Keratinocyte (primary cell): ENCODE results near the gene PPP2R5C. TPM values are rescaled to one million over a fixed set of nuclear protein-coding genes. Genes with fewer than 3 reads are reported as not detected.
A peak's percentile ranks its signal among the peaks of the same experiment; 100 is the strongest.

Experiments used
- DNase-seq: peaks from one replicate; pipeline ENCODE4 v3.0.0-alpha.2; 2011; ENCODE audit warnings: low read depth, missing footprints, low spot score
- FAIRE-seq: peaks from 2 replicates; lab custom pipeline; 2011; peaks lifted over from hg19 to GRCh38; lab: Jason Lieb, UNC
- H2AFZ ChIP-seq: 2 replicates; pipeline ENCODE4 v1.6.0; 2012; ENCODE audit warnings: low read length, control low read depth, inconsistent platforms; ENCODE audit not compliant: control insufficient read depth
- H3K27ac ChIP-seq: 2 replicates; pipeline ENCODE4 v1.5.1; 2011; ENCODE audit warnings: low read length; ENCODE audit not compliant: control insufficient read depth, insufficient read depth
- H3K27me3 ChIP-seq: 3 replicates; pipeline ENCODE4 v1.6.0; 2011; ENCODE audit warnings: low read length; ENCODE audit not compliant: control insufficient read depth, insufficient read depth; ENCODE audit errors: extremely low read depth
- H3K36me3 ChIP-seq, 2 experiments: 2 replicates in 1 of 2; 3 replicates in 1 of 2; pipeline ENCODE4 v1.5.1; 2011; ENCODE audit warnings: low read length in 2 of 2, mild to moderate bottlenecking in 1 of 2; ENCODE audit not compliant: control insufficient read depth in 2 of 2, insufficient read depth in 2 of 2; ENCODE audit errors: extremely low read depth in 1 of 2
- H3K4me1 ChIP-seq: 3 replicates; pipeline ENCODE4 v1.5.1; 2011; ENCODE audit warnings: low read length; ENCODE audit not compliant: control insufficient read depth, insufficient read depth; ENCODE audit errors: extremely low read depth
- H3K4me2 ChIP-seq: 3 replicates; pipeline ENCODE4 v1.6.0; 2011; ENCODE audit warnings: low read depth, low read length; ENCODE audit not compliant: control insufficient read depth, insufficient read depth; ENCODE audit errors: extremely low read depth
- H3K4me3 ChIP-seq, 3 experiments: fragments of 200-600 bp in 1 of 3; sonication (generic) in 1 of 3; 2 replicates in 2 of 3; 3 replicates in 1 of 3; pipeline ENCODE4 v1.5.1; 2011 to 2016; ENCODE audit warnings: low read length in 3 of 3, mild to moderate bottlenecking in 3 of 3, control low read depth in 2 of 3, inconsistent platforms in 1 of 3, low read depth in 1 of 3, mixed read lengths in 1 of 3, mixed run types in 1 of 3, moderate library complexity in 1 of 3; ENCODE audit not compliant: control insufficient read depth in 2 of 3, insufficient read depth in 2 of 3; ENCODE audit errors: extremely low read depth in 1 of 3
- H3K79me2 ChIP-seq: 2 replicates; pipeline ENCODE4 v1.6.0; 2012; ENCODE audit warnings: low read length; ENCODE audit not compliant: control insufficient read depth, insufficient read depth
- H3K9ac ChIP-seq: 3 replicates; pipeline ENCODE4 v1.6.0; 2011; ENCODE audit warnings: low read length; ENCODE audit not compliant: control insufficient read depth, insufficient read depth; ENCODE audit errors: extremely low read depth
- H3K9me1 ChIP-seq: 3 replicates; pipeline ENCODE4 v1.6.0; 2011; ENCODE audit warnings: low read length; ENCODE audit not compliant: control insufficient read depth, insufficient read depth; ENCODE audit errors: extremely low read depth
- H3K9me3 ChIP-seq: 2 replicates; pipeline ENCODE4 v1.5.1; 2012; ENCODE audit warnings: low read depth, low read length; ENCODE audit not compliant: control insufficient read depth
- H4K20me1 ChIP-seq: 3 replicates; pipeline ENCODE4 v1.6.0; 2011; ENCODE audit warnings: low read length; ENCODE audit not compliant: control insufficient read depth, insufficient read depth; ENCODE audit errors: extremely low read depth
- CTCF ChIP-seq, 3 experiments: IDR thresholded peaks in 1 of 3; conservative IDR thresholded peaks in 1 of 3; optimal IDR thresholded peaks in 1 of 3; 2 replicates in 2 of 3; 3 replicates in 1 of 3; pipeline versions ENCODE3 to v1.5.1; 2011; ENCODE audit warnings: low read length in 3 of 3, mild to moderate bottlenecking in 3 of 3, moderate library complexity in 2 of 3, control low read depth in 1 of 3, inconsistent platforms in 1 of 3; ENCODE audit not compliant: insufficient read depth in 2 of 3; ENCODE audit errors: extremely low read depth in 1 of 3
- EZH2 ChIP-seq: IDR thresholded peaks from one replicate; pipeline ENCODE4 v1.6.1; 2012; ENCODE audit warnings: inconsistent platforms, mild to moderate bottlenecking, low read length, moderate library complexity
- dilution Hi-C: fragments of 300-500 bp; cut with MboI; formaldehyde crosslinking; loops from one replicate; pipeline ENCODE4 v1.7.0; 2020; ENCODE audit warnings: low sequenced_read_pairs; ENCODE audit not compliant: extremely low pct_ligation_motif_present
- polyA plus RNA-seq, 5 experiments: library from polyadenylated mRNA; depleted of rRNA in 3 of 5; stranded (reverse) in 3 of 5; stranded (forward) in 1 of 5; unstranded in 1 of 5; fragments of >200 nt; gene quantifications; 1 replicate in 1 of 5; 2 replicates in 3 of 5; 3 replicates in 1 of 5; pipeline versions ENCODE4 v1.2.1 to v1.2.3, GENCODE V29; 2011 to 2012; ENCODE audit warnings: missing spikeins in 2 of 5, low read depth in 1 of 5, low replicate concordance in 1 of 5

Gene PPP2R5C
- polyA plus RNA-seq, 1 donor (not counting 4 experiments of a cell fraction or from before 2014, with no cell fraction given): 105 TPM

GRCh38 chr14:101808020-101808641, 46.6 kb downstream of the PPP2R5C start:
- Histone ChIP-seq H4K20me1 (no peaks in the 10 kb centered on the region), H3K4me1 (peaks cover 29% of the 10 kb centered on the region), H3K27me3 (no peaks in the 10 kb centered on the region), H3K9ac (no peak overlapping the region), H3K79me2 (peaks cover 28% of the 10 kb centered on the region), H3K36me3 (peaks cover 0 to under 1% of the 10 kb centered on the region in 2 experiments), H3K9me3 (no peaks in the 10 kb centered on the region), H3K27ac (no peak overlapping the region), H2AFZ (no peak overlapping the region), H3K4me3 (no peak overlapping the region), H3K4me2 (no peak overlapping the region), H3K9me1 (no peaks in the 10 kb centered on the region)
- dilution Hi-C loops: no loop called here
- DNase-seq (no peak), FAIRE-seq (no peak)
- no peak for TF ChIP-seq EZH2
- TF ChIP-seq CTCF (optimal IDR thresholded peaks at IDR 0.05 in 1 of 3, IDR thresholded peaks at IDR 0.05 in 1 of 3, conservative IDR thresholded peaks at IDR 0.05 in 1 of 3; ENCODE audit: extremely low read depth in 1 of 3, insufficient read depth in 2 of 3, low read length in 3 of 3): no peak

- Histone ChIP-seq H2AFZ (peak overlapping the region; percentile 83), H3K4me1 (peaks cover 36% of the 10 kb centered on the region), H4K20me1 (no peaks in the 10 kb centered on the region), H3K36me3 (peaks cover 0 to 5% of the 10 kb centered on the region in 2 experiments), H3K9me1 (peaks cover 2% of the 10 kb centered on the region), H3K4me2 (peak overlapping the region; percentile 99), H3K79me2 (peaks cover 37% of the 10 kb centered on the region), H3K9ac (peak overlapping the region; percentile 93), H3K9me3 (no peaks in the 10 kb centered on the region), H3K27me3 (no peaks in the 10 kb centered on the region), H3K4me3 (peak overlapping the region; percentile 43 to 84 (median 77)), H3K27ac (peak overlapping the region; percentile 99)
- DNase-seq (no peak), FAIRE-seq (no peak)
- dilution Hi-C loops: no loop called here
- TF ChIP-seq CTCF (optimal IDR thresholded peaks at IDR 0.05 in 1 of 3, IDR thresholded peaks at IDR 0.05 in 1 of 3, conservative IDR thresholded peaks at IDR 0.05 in 1 of 3; ENCODE audit: extremely low read depth in 1 of 3, insufficient read depth in 2 of 3, low read length in 3 of 3) (no peak), EZH2 (no peak)
These were observed 47.6 kb downstream of the PPP2R5C start for GRCh38 chr14:101808894-101809670.
